HEK293T (cell line): Measurements from ENCODE around the gene WASF3.

Experiments used
- ARNT ChIP-seq: fragments of 450-650 bp; IDR thresholded peaks from 2 replicates; pipeline ENCODE4 v1.6.1; 2017; ENCODE audit warnings: mild to moderate bottlenecking
- BHLHE40 ChIP-seq: fragments of 450-650 bp; IDR thresholded peaks from 2 replicates; pipeline ENCODE4 v1.6.1; 2016; ENCODE audit warnings: mild to moderate bottlenecking, moderate library complexity, borderline replicate concordance
- CTBP1 ChIP-seq: fragments of 450-650 bp; IDR thresholded peaks from 2 replicates; pipeline ENCODE4 v1.6.1; 2016; ENCODE audit warnings: borderline replicate concordance
- ELF4 ChIP-seq: fragments of 450-650 bp; IDR thresholded peaks from 2 replicates; pipeline ENCODE4 v1.6.1; 2017; ENCODE audit warnings: antibody characterized with exemption
- FOXA1 ChIP-seq: fragments of 450-650 bp; IDR thresholded peaks from 2 replicates; pipeline ENCODE4 v1.6.1; 2016; ENCODE audit warnings: mild to moderate bottlenecking
- FOXM1 ChIP-seq: fragments of 450-650 bp; IDR thresholded peaks from 2 replicates; pipeline ENCODE4 v1.6.1; 2017; ENCODE audit warnings: mild to moderate bottlenecking, borderline replicate concordance
- HDGF ChIP-seq: fragments of 450-650 bp; IDR thresholded peaks from 2 replicates; pipeline ENCODE4 v1.6.1; 2017; ENCODE audit warnings: antibody characterized with exemption, borderline replicate concordance
- L3MBTL2 ChIP-seq: fragments of 450-650 bp; conservative IDR thresholded peaks from 2 replicates; pipeline ENCODE4 v1.6.1; 2016; ENCODE audit warnings: mild to moderate bottlenecking
- NFRKB ChIP-seq: fragments of 450-650 bp; IDR thresholded peaks from 2 replicates; pipeline ENCODE4 v1.6.1; 2016; ENCODE audit warnings: mild to moderate bottlenecking, moderate library complexity
- SP1 ChIP-seq: fragments of 450-650 bp; IDR thresholded peaks from 2 replicates; pipeline ENCODE4 v1.6.1; 2017
- SUZ12 ChIP-seq: fragments of 450-650 bp; IDR thresholded peaks from 2 replicates; pipeline ENCODE4 v1.6.1; 2016; ENCODE audit warnings: mild to moderate bottlenecking
- TARDBP ChIP-seq: fragments of 450-650 bp; IDR thresholded peaks from 2 replicates; pipeline ENCODE4 v1.6.1; 2016
- ZNF384 ChIP-seq: fragments of 450-650 bp; IDR thresholded peaks from 2 replicates; pipeline ENCODE4 v1.6.1; 2016
- TF ChIP-seq, protein P1 (sequence below): fragments of 450-650 bp; IDR thresholded peaks from 2 replicates; pipeline ENCODE4 v1.6.1; 2016

DNA sequence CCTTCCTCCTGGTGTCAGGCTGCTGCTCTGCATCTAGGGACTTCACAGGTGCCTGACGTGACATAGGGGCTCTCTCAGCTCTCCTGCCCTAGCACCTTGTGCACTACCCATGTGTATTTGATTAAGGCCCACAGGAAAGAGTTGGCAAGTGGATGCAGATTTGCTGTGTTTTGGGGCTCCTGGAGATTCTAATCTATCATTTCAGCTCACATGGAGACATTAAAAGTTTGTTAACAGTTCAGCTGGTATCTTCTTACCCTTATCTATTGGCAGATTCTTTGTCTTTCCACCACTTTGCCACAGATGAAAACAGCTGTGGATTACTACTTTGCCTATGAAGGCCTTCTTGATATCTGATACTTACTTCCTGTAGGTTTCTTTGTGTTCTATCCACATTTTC lies 41.9 kb downstream of the WASF3 start:
- TF ChIP-seq TARDBP (no peak), ELF4 (no peak), ARNT (no peak), L3MBTL2 (no peak), BHLHE40 (no peak), SP1 (no peak), FOXM1 (no peak), FOXA1 (no peak), SUZ12 (no peak), ZNF384 (no peak), NFRKB (no peak), HDGF (no peak), CTBP1 (no peak)
- TF ChIP-seq, protein P1, sequence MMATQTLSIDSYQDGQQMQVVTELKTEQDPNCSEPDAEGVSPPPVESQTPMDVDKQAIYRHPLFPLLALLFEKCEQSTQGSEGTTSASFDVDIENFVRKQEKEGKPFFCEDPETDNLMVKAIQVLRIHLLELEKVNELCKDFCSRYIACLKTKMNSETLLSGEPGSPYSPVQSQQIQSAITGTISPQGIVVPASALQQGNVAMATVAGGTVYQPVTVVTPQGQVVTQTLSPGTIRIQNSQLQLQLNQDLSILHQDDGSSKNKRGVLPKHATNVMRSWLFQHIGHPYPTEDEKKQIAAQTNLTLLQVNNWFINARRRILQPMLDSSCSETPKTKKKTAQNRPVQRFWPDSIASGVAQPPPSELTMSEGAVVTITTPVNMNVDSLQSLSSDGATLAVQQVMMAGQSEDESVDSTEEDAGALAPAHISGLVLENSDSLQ, result no peak
